Measurements from ENCODE around the gene PPP1R3E.
A peak's percentile ranks its signal among the peaks of the same experiment; 100 is the strongest.
"Not testable (repeated sequence)": the region's sequence is repeated elsewhere in the genome, so short reads cannot be mapped to it uniquely, and the experiment has no call there.

Gene PPP1R3E

GRCh38 chr14:23345987-23346692, 43.5 kb upstream of the PPP1R3E start:
- TF ChIP-seq POLR2A (IDR thresholded peaks at IDR 0.05; ENCODE audit: low read depth, low read length) (no peak), PAX5 (IDR thresholded peaks at IDR 0.05; ENCODE audit: insufficient read depth, low read length, severe bottlenecking) (no peak), POU2F2 (IDR thresholded peaks at IDR 0.05; ENCODE audit: low read depth, low read length) (no peak), POLR2AphosphoS5 (IDR thresholded peaks at IDR 0.05; ENCODE audit: low read depth, low read length) (no peak)
- FAIRE-seq: no peak
- DNase-seq (ENCODE audit: insufficient read length, low spot score): no peak

GRCh38 chr14:23344481-23344880, 41.8 kb upstream of the PPP1R3E start:
- DNase-seq (ENCODE audit: insufficient read length, low spot score) (no peak), FAIRE-seq (no peak)
- TF ChIP-seq POLR2AphosphoS5 (IDR thresholded peaks at IDR 0.05; ENCODE audit: low read depth, low read length) (no peak), TAF1 (IDR thresholded peaks at IDR 0.05; ENCODE audit: low read depth, low read length) (no peak), POU2F2 (IDR thresholded peaks at IDR 0.05; ENCODE audit: low read depth, low read length) (no peak), PAX5 (IDR thresholded peaks at IDR 0.05; ENCODE audit: insufficient read depth, low read length, severe bottlenecking) (no peak), POLR2A (IDR thresholded peaks at IDR 0.05; ENCODE audit: low read depth, low read length) (no peak), SPI1 (IDR thresholded peaks at IDR 0.05; ENCODE audit: low read depth, low read length) (no peak)

GRCh38 chr14:23339506-23340268, 37.0 kb upstream of the PPP1R3E start:
- DNase-seq (ENCODE audit: insufficient read length, low spot score) (no peak), FAIRE-seq (no peak)
- no peak for TF ChIP-seq SPI1 (IDR thresholded peaks at IDR 0.05; ENCODE audit: low read depth, low read length)
- TF ChIP-seq POLR2A (IDR thresholded peaks at IDR 0.05; ENCODE audit: low read depth, low read length): no peak
- TF ChIP-seq TAF1 (IDR thresholded peaks at IDR 0.05; ENCODE audit: low read depth, low read length): no peak

GRCh38 chr14:23335623-23336022, 33.0 kb upstream of the PPP1R3E start:
- DNase-seq (ENCODE audit: insufficient read length, low spot score) (no peak), FAIRE-seq (no peak)
- TF ChIP-seq POU2F2 (IDR thresholded peaks at IDR 0.05; ENCODE audit: low read depth, low read length): no peak
- no peak for TF ChIP-seq POLR2AphosphoS5 (IDR thresholded peaks at IDR 0.05; ENCODE audit: low read depth, low read length)
- TF ChIP-seq SPI1 (IDR thresholded peaks at IDR 0.05; ENCODE audit: low read depth, low read length): no peak
- TF ChIP-seq TAF1 (IDR thresholded peaks at IDR 0.05; ENCODE audit: low read depth, low read length): no peak
- no peak for TF ChIP-seq POLR2A (IDR thresholded peaks at IDR 0.05; ENCODE audit: low read depth, low read length)
- TF ChIP-seq PAX5 (IDR thresholded peaks at IDR 0.05; ENCODE audit: insufficient read depth, low read length, severe bottlenecking): no peak

- no peak for TF ChIP-seq POLR2AphosphoS5 (IDR thresholded peaks at IDR 0.05; ENCODE audit: low read depth, low read length)
- TF ChIP-seq POLR2A (IDR thresholded peaks at IDR 0.05; ENCODE audit: low read depth, low read length): no peak
- no peak for TF ChIP-seq PAX5 (IDR thresholded peaks at IDR 0.05; ENCODE audit: insufficient read depth, low read length, severe bottlenecking)
- TF ChIP-seq POU2F2 (IDR thresholded peaks at IDR 0.05; ENCODE audit: low read depth, low read length): peak; percentile 36; the same call in 1 of the 2 replicates
- TF ChIP-seq SPI1 (IDR thresholded peaks at IDR 0.05; ENCODE audit: low read depth, low read length): no peak
- DNase-seq (ENCODE audit: insufficient read length, low spot score) (peak; percentile 63), FAIRE-seq (peak; percentile 66)
Measured at GRCh38 chr14:23327947-23328744, 25.5 kb upstream of the PPP1R3E start.

- FAIRE-seq (no peak), DNase-seq (ENCODE audit: insufficient read length, low spot score) (no peak)
- TF ChIP-seq TAF1 (IDR thresholded peaks at IDR 0.05; ENCODE audit: low read depth, low read length) (no peak), PAX5 (IDR thresholded peaks at IDR 0.05; ENCODE audit: insufficient read depth, low read length, severe bottlenecking) (no peak), POLR2A (IDR thresholded peaks at IDR 0.05; ENCODE audit: low read depth, low read length) (peak; percentile 70), SPI1 (IDR thresholded peaks at IDR 0.05; ENCODE audit: low read depth, low read length) (no peak), POLR2AphosphoS5 (IDR thresholded peaks at IDR 0.05; ENCODE audit: low read depth, low read length) (peak; percentile 86), POU2F2 (IDR thresholded peaks at IDR 0.05; ENCODE audit: low read depth, low read length) (no peak)
Measured at GRCh38 chr14:23326491-23327332, 24.1 kb upstream of the PPP1R3E start.

- not testable (repeated sequence) for FAIRE-seq; DNase-seq (ENCODE audit: insufficient read length, low spot score)
Measured at GRCh38 chr14:23325746-23326145, 23.1 kb upstream of the PPP1R3E start.

GRCh38 chr14:23324993-23325392, 22.3 kb upstream of the PPP1R3E start:
- FAIRE-seq (no peak), DNase-seq (ENCODE audit: insufficient read length, low spot score) (no peak)
- no peak for TF ChIP-seq PAX5 (IDR thresholded peaks at IDR 0.05; ENCODE audit: insufficient read depth, low read length, severe bottlenecking)
- TF ChIP-seq SPI1 (IDR thresholded peaks at IDR 0.05; ENCODE audit: low read depth, low read length): no peak
- TF ChIP-seq POLR2A (IDR thresholded peaks at IDR 0.05; ENCODE audit: low read depth, low read length): no peak
- TF ChIP-seq TAF1 (IDR thresholded peaks at IDR 0.05; ENCODE audit: low read depth, low read length): no peak
- TF ChIP-seq POLR2AphosphoS5 (IDR thresholded peaks at IDR 0.05; ENCODE audit: low read depth, low read length): no peak
- no peak for TF ChIP-seq POU2F2 (IDR thresholded peaks at IDR 0.05; ENCODE audit: low read depth, low read length)

- DNase-seq (ENCODE audit: insufficient read length, low spot score): no peak
- FAIRE-seq: no peak
- TF ChIP-seq POLR2A (IDR thresholded peaks at IDR 0.05; ENCODE audit: low read depth, low read length): no peak; the same call in 1 of the 2 replicates
- no peak for TF ChIP-seq SPI1 (IDR thresholded peaks at IDR 0.05; ENCODE audit: low read depth, low read length)
- no peak for TF ChIP-seq PAX5 (IDR thresholded peaks at IDR 0.05; ENCODE audit: insufficient read depth, low read length, severe bottlenecking)
- TF ChIP-seq POU2F2 (IDR thresholded peaks at IDR 0.05; ENCODE audit: low read depth, low read length): no peak
- TF ChIP-seq POLR2AphosphoS5 (IDR thresholded peaks at IDR 0.05; ENCODE audit: low read depth, low read length): no peak
- TF ChIP-seq TAF1 (IDR thresholded peaks at IDR 0.05; ENCODE audit: low read depth, low read length): no peak
Measured at GRCh38 chr14:23324455-23324846, 21.8 kb upstream of the PPP1R3E start.

Measured in GM12891 (cell line).